ENCODE results near the gene SLC27A6.

The SLC27A6 gene

GRCh38 chr5:129001841-129002526, 36.7 kb downstream of the SLC27A6 start:
- TF ChIP-seq, protein P1, sequence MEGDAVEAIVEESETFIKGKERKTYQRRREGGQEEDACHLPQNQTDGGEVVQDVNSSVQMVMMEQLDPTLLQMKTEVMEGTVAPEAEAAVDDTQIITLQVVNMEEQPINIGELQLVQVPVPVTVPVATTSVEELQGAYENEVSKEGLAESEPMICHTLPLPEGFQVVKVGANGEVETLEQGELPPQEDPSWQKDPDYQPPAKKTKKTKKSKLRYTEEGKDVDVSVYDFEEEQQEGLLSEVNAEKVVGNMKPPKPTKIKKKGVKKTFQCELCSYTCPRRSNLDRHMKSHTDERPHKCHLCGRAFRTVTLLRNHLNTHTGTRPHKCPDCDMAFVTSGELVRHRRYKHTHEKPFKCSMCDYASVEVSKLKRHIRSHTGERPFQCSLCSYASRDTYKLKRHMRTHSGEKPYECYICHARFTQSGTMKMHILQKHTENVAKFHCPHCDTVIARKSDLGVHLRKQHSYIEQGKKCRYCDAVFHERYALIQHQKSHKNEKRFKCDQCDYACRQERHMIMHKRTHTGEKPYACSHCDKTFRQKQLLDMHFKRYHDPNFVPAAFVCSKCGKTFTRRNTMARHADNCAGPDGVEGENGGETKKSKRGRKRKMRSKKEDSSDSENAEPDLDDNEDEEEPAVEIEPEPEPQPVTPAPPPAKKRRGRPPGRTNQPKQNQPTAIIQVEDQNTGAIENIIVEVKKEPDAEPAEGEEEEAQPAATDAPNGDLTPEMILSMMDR (IDR thresholded peaks at IDR 0.05; ENCODE audit: low read depth, low read length): no peak
- no peak for DNase-seq (ENCODE audit: low read depth, low spot score)
- in situ Hi-C loops (cut with HindIII; ENCODE audit: low sequenced_read_pairs): no loop called here
- H3K4me3 ChIP-seq (ENCODE audit: low read depth, low read length): no peak overlapping the region

- H3K4me3 ChIP-seq (ENCODE audit: low read depth, low read length): no peak overlapping the region
- DNase-seq (ENCODE audit: low read depth, low spot score): no peak
- TF ChIP-seq, protein P1 (IDR thresholded peaks at IDR 0.05; ENCODE audit: low read depth, low read length): no peak
- in situ Hi-C loops (cut with HindIII; ENCODE audit: low sequenced_read_pairs): no loop called here
Observed at GRCh38 chr5:129002527-129002842, 37.2 kb downstream of the SLC27A6 start.

DNA sequence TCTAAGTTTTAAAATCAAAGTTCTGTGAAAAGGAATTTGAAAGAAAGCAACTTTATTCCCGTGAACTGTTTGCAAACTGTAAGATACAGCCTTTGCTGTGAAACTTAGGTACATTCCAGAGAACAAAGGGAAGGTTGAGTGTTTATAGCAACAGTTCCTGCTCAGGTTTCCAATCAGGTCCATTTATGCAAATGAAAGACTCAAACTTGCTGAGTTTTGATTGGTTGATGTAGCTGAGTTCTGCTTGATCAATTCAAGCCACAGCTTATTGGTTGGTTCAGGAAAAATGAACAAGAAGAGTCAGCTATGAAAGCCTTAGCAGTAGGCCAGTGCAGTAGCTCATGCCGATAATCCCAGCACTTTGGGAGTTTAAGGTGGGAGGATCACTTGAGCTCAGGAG, 37.9 kb downstream of the SLC27A6 start:
- no peak overlapping the region for H3K4me3 ChIP-seq (ENCODE audit: low read depth, low read length)
- in situ Hi-C loops (cut with HindIII; ENCODE audit: low sequenced_read_pairs): no loop called here
- no peak for DNase-seq (ENCODE audit: low read depth, low spot score)
- TF ChIP-seq, protein P1 (IDR thresholded peaks at IDR 0.05; ENCODE audit: low read depth, low read length): no peak

DNA sequence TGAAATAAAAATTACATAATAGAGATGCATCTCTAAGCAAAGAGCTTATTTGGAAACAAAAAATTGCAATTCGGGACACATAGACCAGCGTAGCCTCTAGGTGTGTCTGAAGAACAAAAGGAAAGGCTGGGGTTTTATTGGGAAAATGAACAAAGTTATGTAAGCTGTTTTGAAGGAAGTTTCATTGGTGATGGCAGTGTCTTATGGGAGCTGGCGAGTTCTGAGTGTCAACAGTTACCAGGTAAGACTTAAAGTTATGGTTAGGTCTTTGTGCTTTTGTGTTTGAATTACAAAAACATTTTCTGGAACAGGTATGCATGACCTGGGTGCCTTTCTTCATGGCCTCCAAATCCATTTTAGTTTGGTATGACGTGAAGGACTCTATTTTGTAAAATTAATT, 48.9 kb downstream of the SLC27A6 start:
- no peak overlapping the region for H3K4me3 ChIP-seq (ENCODE audit: low read depth, low read length)
- TF ChIP-seq, protein P1 (IDR thresholded peaks at IDR 0.05; ENCODE audit: low read depth, low read length): no peak
- DNase-seq (ENCODE audit: low read depth, low spot score): no peak
- in situ Hi-C loops (cut with HindIII; ENCODE audit: low sequenced_read_pairs): no loop called here

DNA sequence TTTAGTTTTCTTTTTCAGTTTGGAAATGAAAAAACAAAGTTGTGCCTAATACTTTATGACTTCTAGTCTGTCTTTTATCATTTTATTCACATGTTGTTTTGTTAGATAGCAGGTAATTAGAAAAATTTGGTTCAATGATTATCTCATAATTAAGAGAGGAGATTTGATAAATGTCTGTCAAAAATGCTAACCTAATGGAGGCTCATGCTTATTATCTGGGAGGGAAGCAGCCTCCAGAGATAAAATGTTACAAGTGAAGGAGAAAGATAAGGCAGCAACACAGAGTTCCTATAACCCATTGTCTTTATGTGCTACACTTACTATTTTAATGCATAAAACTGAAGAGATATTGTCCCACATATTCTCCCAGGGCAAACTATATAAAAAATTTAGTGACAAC, 53.5 kb downstream of the SLC27A6 start:
- in situ Hi-C loops (cut with HindIII; ENCODE audit: low sequenced_read_pairs): no loop called here
- no peak for DNase-seq (ENCODE audit: low read depth, low spot score)
- no peak overlapping the region for H3K4me3 ChIP-seq (ENCODE audit: low read depth, low read length)
- TF ChIP-seq, protein P1 (IDR thresholded peaks at IDR 0.05; ENCODE audit: low read depth, low read length): no peak

- in situ Hi-C loops (cut with HindIII; ENCODE audit: low sequenced_read_pairs): no loop called here
- H3K4me3 ChIP-seq (ENCODE audit: low read depth, low read length): no peak overlapping the region
- DNase-seq (ENCODE audit: low read depth, low spot score): no peak
- TF ChIP-seq, protein P1 (IDR thresholded peaks at IDR 0.05; ENCODE audit: low read depth, low read length): no peak
Observed at GRCh38 chr5:129019401-129019908, 54.2 kb downstream of the SLC27A6 start.
